PFSK-1 (cell line): Measurements from ENCODE around the gene SERPINB13.

Source experiments
- FOXP2 ChIP-seq: optimal IDR thresholded peaks from 2 replicates; pipeline ENCODE3; 2011; ENCODE audit warnings: borderline replicate concordance, control low read depth, inconsistent platforms; ENCODE audit not compliant: insufficient read depth; ENCODE audit errors: extremely low read length, extremely low read depth
- POLR2AphosphoS5 ChIP-seq: IDR thresholded peaks from 2 replicates; pipeline ENCODE4 v1.6.1; 2012; ENCODE audit warnings: low read depth, mild to moderate bottlenecking, control low read depth, low read length, moderate library complexity
- REST ChIP-seq, 2 experiments: IDR thresholded peaks; 2 replicates each; pipeline versions ENCODE4 v1.6.1 to v1.8.0; 2011 to 2012; ENCODE audit warnings: low read depth in 2 of 2, low read length in 2 of 2, control low read depth in 1 of 2, inconsistent platforms in 1 of 2, mild to moderate bottlenecking in 1 of 2, moderate library complexity in 1 of 2; ENCODE audit not compliant: insufficient read depth in 1 of 2
- SIN3A ChIP-seq: IDR thresholded peaks from 2 replicates; pipeline ENCODE4 v1.6.1; 2012; ENCODE audit warnings: mild to moderate bottlenecking, low read length, moderate library complexity, borderline replicate concordance; ENCODE audit not compliant: insufficient read depth
- TAF1 ChIP-seq: IDR thresholded peaks from 2 replicates; pipeline ENCODE4 v1.6.1; 2012; ENCODE audit warnings: low read length, control low read depth, borderline replicate concordance; ENCODE audit not compliant: insufficient read depth

Gene SERPINB13

GRCh38 chr18:63550068-63550467 lies 37.1 kb upstream of the SERPINB13 start:
- TF ChIP-seq REST (IDR thresholded peaks at IDR 0.05; ENCODE audit: insufficient read depth in 1 of 2, low read depth in 2 of 2, low read length in 2 of 2), result no peak
- no peak for TF ChIP-seq POLR2AphosphoS5
- no peak for TF ChIP-seq FOXP2
- TF ChIP-seq TAF1, result no peak
- no peak for TF ChIP-seq SIN3A

- TF ChIP-seq TAF1 (no peak), FOXP2 (no peak), REST (IDR thresholded peaks at IDR 0.05; ENCODE audit: insufficient read depth in 1 of 2, low read depth in 2 of 2, low read length in 2 of 2) (no peak), SIN3A (no peak), POLR2AphosphoS5 (no peak)
Observed at GRCh38 chr18:63551769-63552168, 35.4 kb upstream of the SERPINB13 start.

GRCh38 chr18:63552581-63552980 lies 34.6 kb upstream of the SERPINB13 start:
- TF ChIP-seq SIN3A, result no peak
- TF ChIP-seq POLR2AphosphoS5, result no peak

- no peak for TF ChIP-seq TAF1
- TF ChIP-seq POLR2AphosphoS5, result no peak
- no peak for TF ChIP-seq SIN3A
- no peak for TF ChIP-seq FOXP2
- TF ChIP-seq REST (IDR thresholded peaks at IDR 0.05; ENCODE audit: insufficient read depth in 1 of 2, low read depth in 2 of 2, low read length in 2 of 2), result no peak
Observed at GRCh38 chr18:63553081-63553480, 34.1 kb upstream of the SERPINB13 start.

GRCh38 chr18:63559567-63560491 lies 27.3 kb upstream of the SERPINB13 start:
- TF ChIP-seq TAF1, result no peak
- no peak for TF ChIP-seq POLR2AphosphoS5
- TF ChIP-seq REST (IDR thresholded peaks at IDR 0.05; ENCODE audit: insufficient read depth in 1 of 2, low read depth in 2 of 2, low read length in 2 of 2), result no peak
- TF ChIP-seq FOXP2, result no peak
- no peak for TF ChIP-seq SIN3A
